ENCODE measurements around the gene SETD9. TPM values are rescaled to one million over a fixed set of nuclear protein-coding genes. Genes with fewer than 3 reads are reported as not detected.
A peak's percentile ranks its signal among the peaks of the same experiment; 100 is the strongest.

Gene SETD9
- total RNA-seq, 3 donors from 2014 or later (not counting 1 experiment from before 2014, with no cell fraction given), result 5.6 to 8.6 (median 6.0) TPM

- H3K27ac ChIP-seq (ENCODE audit: low read length), result no peak overlapping the region
- peaks cover 6 to 11% of the 10 kb centered on the region in 2 donors for H3K4me1 Mint-ChIP-seq
- ATAC-seq, result peak in 1 of 3 donors; percentile 20
- DNase-seq, result no peak
- no peaks in the 10 kb centered on the region for H3K4me1 ChIP-seq (ENCODE audit: control insufficient read depth, insufficient read depth, low read length)
- no peak overlapping the region for H3K4me3 ChIP-seq (ENCODE audit: low read length)
- 73% methylated on average over 5 of the region's 5 CpGs for WGBS (ENCODE audit: insufficient coverage)
- intact Hi-C loops (cut with micrococcal nuclease), result no loop called here
- no peak for TF ChIP-seq CTCF (IDR thresholded peaks at IDR 0.05)
- H3K36me3 ChIP-seq (ENCODE audit: control insufficient read depth, insufficient read depth, low read length), result peaks cover 42% of the 10 kb centered on the region
- H3K27me3 Mint-ChIP-seq (ENCODE audit: low read depth in 2 of 2), result no peaks in the 10 kb centered on the region
- H3K36me3 Mint-ChIP-seq, result no peaks in the 10 kb centered on the region
- no peaks in the 10 kb centered on the region for H3K9me3 ChIP-seq (ENCODE audit: control insufficient read depth, insufficient read depth, low read length)
- no peaks in the 10 kb centered on the region for H3K9me3 Mint-ChIP-seq
- peak overlapping the region in 1 of 2 donors; percentile 34 for H3K27ac Mint-ChIP-seq
- H3K4me3 Mint-ChIP-seq, result no peak overlapping the region
- no peaks in the 10 kb centered on the region for H3K27me3 ChIP-seq (ENCODE audit: control insufficient read depth, insufficient read depth, low read length)
These were observed 16.0 kb upstream of the SETD9 start for GRCh38 chr5:56893251-56893951.

DNA sequence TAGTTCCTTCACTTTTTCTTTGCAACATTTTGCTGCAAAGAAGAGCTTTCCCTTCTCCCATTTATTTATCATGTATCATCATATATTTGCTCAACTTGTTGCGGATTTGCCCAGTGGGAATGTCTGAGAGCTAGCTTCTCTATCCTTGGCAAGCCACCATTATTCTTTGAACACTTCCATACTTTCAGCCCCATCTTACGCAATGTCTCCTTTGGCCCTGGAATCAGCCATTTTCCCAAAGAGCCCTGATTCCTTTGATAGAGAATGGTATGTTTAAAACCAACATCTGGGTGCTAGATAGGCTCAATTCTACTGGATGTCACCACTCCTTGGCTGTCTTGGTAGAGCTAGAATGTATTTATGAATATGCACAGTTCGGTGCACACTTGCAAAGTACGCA is 12.6 kb upstream of the SETD9 start:
- peaks cover 5 to 6% of the 10 kb centered on the region in 2 donors for H3K4me1 Mint-ChIP-seq
- H3K27ac Mint-ChIP-seq, result no peak overlapping the region
- no peaks in the 10 kb centered on the region for H3K4me1 ChIP-seq (ENCODE audit: control insufficient read depth, insufficient read depth, low read length)
- 98% methylated on average over 4 of the region's 4 CpGs for WGBS (ENCODE audit: insufficient coverage)
- ATAC-seq (no peak), DNase-seq (no peak)
- H3K36me3 ChIP-seq (ENCODE audit: control insufficient read depth, insufficient read depth, low read length), result peaks cover 20% of the 10 kb centered on the region
- no peak overlapping the region for H3K4me3 Mint-ChIP-seq
- H3K4me3 ChIP-seq (ENCODE audit: low read length), result no peak overlapping the region
- no peaks in the 10 kb centered on the region for H3K9me3 ChIP-seq (ENCODE audit: control insufficient read depth, insufficient read depth, low read length)
- no peaks in the 10 kb centered on the region for H3K27me3 ChIP-seq (ENCODE audit: control insufficient read depth, insufficient read depth, low read length)
- no peaks in the 10 kb centered on the region for H3K9me3 Mint-ChIP-seq
- no peak overlapping the region for H3K27ac ChIP-seq (ENCODE audit: low read length)
- no peaks in the 10 kb centered on the region for H3K36me3 Mint-ChIP-seq
- intact Hi-C loops (cut with micrococcal nuclease), result no loop called here
- no peaks in the 10 kb centered on the region for H3K27me3 Mint-ChIP-seq (ENCODE audit: low read depth in 2 of 2)
- no peak for TF ChIP-seq CTCF (IDR thresholded peaks at IDR 0.05)

- 93% methylated on average over 4 of the region's 4 CpGs for WGBS (ENCODE audit: insufficient coverage)
- TF ChIP-seq CTCF (IDR thresholded peaks at IDR 0.05), result no peak
- Mint-ChIP-seq H3K4me1 (peaks cover 5% of the 10 kb centered on the region in 2 donors), H3K9me3 (no peaks in the 10 kb centered on the region), H3K36me3 (no peaks in the 10 kb centered on the region), H3K27me3 (ENCODE audit: low read depth in 2 of 2) (peaks cover 0 to 2% of the 10 kb centered on the region in 2 donors), H3K4me3 (no peak overlapping the region), H3K27ac (no peak overlapping the region)
- no peak for DNase-seq
- Histone ChIP-seq H3K27ac (ENCODE audit: low read length) (no peak overlapping the region), H3K9me3 (ENCODE audit: control insufficient read depth, insufficient read depth, low read length) (no peaks in the 10 kb centered on the region), H3K27me3 (ENCODE audit: control insufficient read depth, insufficient read depth, low read length) (peaks cover 2% of the 10 kb centered on the region), H3K36me3 (ENCODE audit: control insufficient read depth, insufficient read depth, low read length) (peaks cover 17% of the 10 kb centered on the region), H3K4me3 (ENCODE audit: low read length) (no peak overlapping the region), H3K4me1 (ENCODE audit: control insufficient read depth, insufficient read depth, low read length) (no peaks in the 10 kb centered on the region)
- intact Hi-C loops (cut with micrococcal nuclease), result no loop called here
- ATAC-seq, result no peak
These were observed 11.2 kb upstream of the SETD9 start for GRCh38 chr5:56898213-56898612.

GRCh38 chr5:56900395-56900794 is 9.0 kb upstream of the SETD9 start:
- Histone ChIP-seq H3K27me3 (ENCODE audit: control insufficient read depth, insufficient read depth, low read length) (peaks cover 2% of the 10 kb centered on the region), H3K36me3 (ENCODE audit: control insufficient read depth, insufficient read depth, low read length) (no peaks in the 10 kb centered on the region), H3K9me3 (ENCODE audit: control insufficient read depth, insufficient read depth, low read length) (no peaks in the 10 kb centered on the region), H3K27ac (ENCODE audit: low read length) (no peak overlapping the region), H3K4me1 (ENCODE audit: control insufficient read depth, insufficient read depth, low read length) (no peaks in the 10 kb centered on the region), H3K4me3 (ENCODE audit: low read length) (no peak overlapping the region)
- TF ChIP-seq CTCF (IDR thresholded peaks at IDR 0.05), result no peak
- WGBS (ENCODE audit: insufficient coverage), result 39% methylated on average over 3 of the region's 4 CpGs
- H3K9me3 Mint-ChIP-seq, result no peaks in the 10 kb centered on the region
- intact Hi-C loops (cut with micrococcal nuclease), result no loop called here
- H3K27ac Mint-ChIP-seq, result no peak overlapping the region
- H3K4me1 Mint-ChIP-seq, result no peaks in the 10 kb centered on the region
- no peaks in the 10 kb centered on the region for H3K36me3 Mint-ChIP-seq
- ATAC-seq (no peak), DNase-seq (no peak)
- H3K27me3 Mint-ChIP-seq (ENCODE audit: low read depth in 2 of 2), result peaks cover 0 to 11% of the 10 kb centered on the region in 2 donors
- no peak overlapping the region for H3K4me3 Mint-ChIP-seq
